GM19035 (cell line): ENCODE data around the gene OR5M8.

Experiments
- ATAC-seq: cut with Tn5 transposase; IDR thresholded peaks from one replicate; pipeline ENCODE4 v1.9.1; 2021; ENCODE audit not compliant: unreplicated experiment

OR5M8 gene

GRCh38 chr11:56491270-56491669, at the start of gene OR5M8:
Gene OR5M8 (minus strand): TSS chr11:56491370. CDS start chr11:56491370, 0 bp downstream.
- ATAC-seq, result no peak

GRCh38 chr11:56533054-56533740, 42.0 kb upstream of the OR5M8 start:
- ATAC-seq, result no peak

- ATAC-seq, result no peak
Observed at GRCh38 chr11:56531856-56532255, 40.7 kb upstream of the OR5M8 start.

GRCh38 chr11:56522008-56522407, 30.8 kb upstream of the OR5M8 start:
- ATAC-seq, result no peak

GRCh38 chr11:56513280-56513679, 22.1 kb upstream of the OR5M8 start:
- no peak for ATAC-seq

- ATAC-seq, result no peak
Observed at GRCh38 chr11:56509439-56509838, 18.3 kb upstream of the OR5M8 start.

GRCh38 chr11:56497010-56497409, 5.8 kb upstream of the OR5M8 start:
- ATAC-seq, result no peak

- ATAC-seq, result no peak
Observed at GRCh38 chr11:56495117-56495516, 3.9 kb upstream of the OR5M8 start.

- ATAC-seq, result no peak
Observed at GRCh38 chr11:56486801-56487200, 4.4 kb downstream of the OR5M8 start.

- ATAC-seq, result no peak
Observed at GRCh38 chr11:56474729-56475235, 16.4 kb downstream of the OR5M8 start.

- no peak for ATAC-seq
Observed at GRCh38 chr11:56473252-56473651, 17.9 kb downstream of the OR5M8 start, which contains the start of gene OR5M3. Gene OR5M3 (minus strand): TSS chr11:56473352. CDS start chr11:56470497, 2,855 bp downstream.

- no peak for ATAC-seq
Observed at GRCh38 chr11:56457076-56457475, 34.1 kb downstream of the OR5M8 start.

- ATAC-seq, result no peak
Observed at GRCh38 chr11:56453521-56453920, 37.6 kb downstream of the OR5M8 start.
